Medulla oblongata (tissue), 1 donor: ENCODE data around the gene TRERF1.

Experiments used
- DNase-seq: peaks from one replicate; pipeline ENCODE4 v3.0.0-alpha.2; 2015; ENCODE audit errors: extremely low spot score

Gene TRERF1

DNA sequence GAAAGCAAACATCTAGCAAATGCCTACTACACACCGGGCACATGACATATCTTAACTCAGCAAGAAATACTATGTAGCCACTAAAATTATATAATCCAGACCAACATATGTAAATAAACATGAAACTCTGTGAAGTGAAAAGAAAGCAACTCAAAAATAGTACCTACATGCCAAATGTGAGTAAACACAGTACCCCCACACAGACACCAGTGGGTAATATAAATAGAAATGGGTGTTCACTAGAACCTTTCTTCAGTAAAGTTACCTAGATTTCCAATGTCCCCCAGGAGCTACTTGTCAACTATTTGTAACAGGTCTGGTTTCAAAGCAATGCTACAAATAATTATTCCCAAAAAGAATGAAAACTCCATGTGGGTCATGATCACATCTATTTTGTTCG is 25.5 kb downstream of the TRERF1 start:
- no peak for DNase-seq

DNA sequence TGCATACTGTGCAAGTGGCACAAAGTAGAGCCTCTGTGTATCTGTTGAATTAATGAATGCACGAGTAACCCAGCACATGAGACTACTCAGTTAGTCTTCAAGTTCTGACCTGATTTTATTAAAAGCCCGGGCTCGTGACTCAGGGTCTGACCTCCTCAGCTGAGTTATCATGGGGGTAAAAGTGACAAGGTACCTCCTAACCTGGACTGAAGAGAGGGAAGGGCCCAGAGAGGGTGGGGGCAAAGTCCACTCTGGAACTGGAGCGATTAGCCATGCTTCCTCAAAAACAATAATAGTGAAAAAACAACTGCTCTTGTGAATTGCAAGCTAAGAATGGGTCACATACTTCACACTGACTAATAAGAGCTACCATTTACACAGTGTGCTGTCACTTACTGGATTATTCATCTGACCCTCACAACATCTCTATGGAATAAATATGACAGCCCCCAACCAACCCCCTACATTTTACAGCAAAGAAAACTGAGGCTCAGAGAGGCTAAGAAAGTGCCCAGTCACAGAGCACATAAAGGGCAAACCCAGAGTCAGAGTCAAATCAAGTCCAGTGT is 26.7 kb downstream of the TRERF1 start:
- no peak for DNase-seq

DNA sequence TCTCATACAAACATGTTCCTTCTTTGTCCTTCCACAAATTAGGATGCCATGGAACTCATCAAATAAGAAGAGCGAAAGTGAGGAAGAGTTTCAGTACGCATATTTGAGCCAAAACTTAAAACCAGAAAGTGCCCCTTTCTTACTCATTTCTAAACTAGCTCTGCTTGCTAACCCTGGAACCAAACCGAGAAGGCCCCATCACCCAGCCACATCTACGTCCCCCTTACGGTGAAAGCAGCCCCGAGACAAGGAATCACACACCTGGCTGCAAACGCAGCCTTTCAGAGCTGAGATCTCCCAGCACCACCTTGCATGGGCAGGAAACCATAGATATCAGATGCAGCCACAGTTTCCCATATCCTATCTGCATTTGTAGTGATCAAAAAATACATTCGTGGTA is 28.5 kb downstream of the TRERF1 start:
- no peak for DNase-seq

DNA sequence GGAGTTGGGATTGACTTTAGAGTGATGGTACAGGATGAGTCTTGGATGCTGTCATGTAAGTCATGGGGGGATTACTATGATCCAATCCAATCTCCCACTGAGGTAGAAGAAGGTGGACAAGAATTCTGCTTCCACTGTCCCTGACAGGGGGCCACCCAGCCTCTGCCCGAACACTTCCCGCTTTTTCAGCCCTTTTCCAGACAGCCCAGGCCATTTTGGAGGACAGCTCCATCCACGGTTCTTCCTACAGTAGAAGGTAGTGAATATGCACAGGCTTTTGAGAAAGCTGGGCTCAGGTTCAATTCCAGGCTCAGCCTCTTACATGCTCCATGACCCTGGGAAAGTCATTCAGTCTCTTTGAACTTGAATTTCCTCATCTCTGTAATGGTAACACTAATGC is 31.0 kb downstream of the TRERF1 start:
- DNase-seq = no peak

DNA sequence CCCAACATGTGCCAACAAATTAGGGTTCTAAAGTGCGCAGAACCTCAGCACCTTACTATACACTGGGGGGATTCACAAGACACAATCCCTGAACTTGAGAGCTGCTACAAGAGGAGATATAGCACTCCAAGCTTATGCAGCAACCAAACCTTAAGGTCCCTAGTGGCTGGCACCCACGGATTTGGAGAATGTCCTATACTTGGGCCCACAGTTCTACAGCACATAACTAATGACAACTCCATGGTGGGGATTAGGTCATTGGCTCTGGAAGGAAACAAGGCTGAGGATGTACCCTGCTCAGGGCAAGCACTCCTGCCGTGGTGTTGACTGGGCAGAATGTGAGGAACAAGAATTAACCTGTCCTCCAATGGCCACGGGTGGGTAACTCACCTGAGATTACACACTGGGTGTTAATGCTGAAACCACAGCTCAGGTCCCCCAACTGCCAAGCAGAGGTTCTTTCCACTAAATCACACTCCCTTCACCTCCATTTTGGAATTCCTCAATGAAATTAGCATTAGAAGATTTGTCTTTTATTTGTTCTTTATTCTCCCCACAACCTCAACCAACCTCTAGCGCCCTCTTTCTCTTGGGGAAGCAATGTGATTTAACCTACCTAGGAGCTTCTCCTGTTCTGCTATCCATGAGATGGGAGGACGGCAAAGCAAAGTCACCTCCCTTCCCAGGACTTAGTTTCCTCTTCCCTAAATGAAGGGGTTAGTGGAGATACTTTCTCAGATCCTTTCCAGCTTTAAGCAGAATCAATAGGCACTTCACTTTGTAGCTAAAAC is 32.0 kb downstream of the TRERF1 start:
- DNase-seq = no peak

DNA sequence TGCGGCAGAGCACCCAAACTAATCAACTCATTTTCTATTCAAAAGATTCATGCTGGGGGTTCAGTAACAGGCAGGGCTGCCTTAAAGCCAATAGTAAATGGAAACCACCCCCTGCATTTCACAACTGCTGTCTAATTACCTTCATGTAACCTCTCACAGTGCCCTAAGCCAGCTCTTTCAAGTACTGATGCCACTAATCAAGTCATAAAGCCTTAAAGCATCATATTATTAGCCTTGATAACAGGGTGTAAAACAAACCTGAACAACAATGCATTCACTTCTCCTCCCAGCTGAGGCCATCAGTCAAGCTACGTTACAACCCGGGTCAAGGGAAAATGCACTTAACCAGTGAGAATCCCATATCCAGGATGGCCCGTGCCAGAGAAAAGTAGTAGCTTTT is 33.0 kb downstream of the TRERF1 start:
- DNase-seq = no peak

DNA sequence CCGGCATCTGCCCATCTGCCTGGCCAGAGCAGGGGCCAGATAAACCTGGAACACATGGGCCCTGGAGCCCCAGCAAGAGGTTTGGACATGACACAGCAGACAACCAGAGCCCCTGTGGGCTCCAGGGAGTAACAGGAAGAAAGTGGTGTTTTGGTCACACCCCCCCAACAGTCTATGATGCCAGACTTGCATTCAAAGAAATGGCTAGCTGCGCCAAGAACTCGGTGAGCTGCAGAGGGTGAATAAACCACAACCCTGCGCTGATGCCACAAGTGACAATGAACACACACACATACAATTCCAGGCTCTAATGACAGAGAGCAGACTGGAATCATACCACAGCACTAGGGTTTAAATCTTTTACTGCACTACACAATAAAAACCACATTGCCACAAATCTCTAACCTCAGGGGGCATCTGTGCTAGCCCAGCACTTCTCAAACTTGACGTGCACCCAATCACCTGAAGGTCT is 34.0 kb downstream of the TRERF1 start:
- no peak for DNase-seq

DNA sequence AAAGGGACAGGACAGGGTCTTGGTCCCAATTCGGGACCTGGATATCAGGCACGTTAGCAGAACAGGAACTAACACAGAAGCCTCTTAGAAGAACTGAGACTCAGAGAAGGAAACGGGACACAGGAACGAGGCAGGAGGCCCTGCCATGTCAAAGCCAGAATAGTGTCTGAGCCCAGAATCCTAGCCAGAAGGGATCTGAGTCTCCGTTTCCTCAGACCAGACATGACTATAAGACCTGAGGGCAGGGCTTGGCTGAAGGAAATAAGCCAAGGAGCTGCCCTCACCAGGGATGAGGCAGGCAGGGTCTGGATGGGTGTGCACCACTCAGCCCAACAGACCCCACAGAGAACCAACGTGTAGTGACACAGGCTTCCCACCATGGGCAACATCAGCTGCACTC is 40.3 kb downstream of the TRERF1 start:
- DNase-seq = peak; percentile 23

DNA sequence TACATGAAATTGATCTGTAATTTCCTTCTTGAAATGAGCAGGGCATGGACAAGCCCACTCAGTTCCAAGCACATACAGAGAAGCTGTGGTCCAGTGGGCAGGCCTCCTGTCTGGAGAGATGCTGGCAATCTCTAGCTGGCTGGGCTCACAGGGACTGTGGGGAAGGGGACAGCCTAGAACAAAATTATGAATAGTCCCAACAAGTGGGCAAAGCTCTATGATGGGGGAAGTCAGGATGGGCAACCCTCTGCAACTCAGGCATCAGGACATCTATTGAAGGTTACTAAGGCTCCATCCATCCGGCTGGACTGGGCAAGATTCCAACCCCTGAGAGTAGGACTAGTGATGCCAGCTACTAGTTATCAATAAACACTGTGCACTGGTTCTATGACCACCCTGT is 40.9 kb downstream of the TRERF1 start:
- no peak for DNase-seq

DNA sequence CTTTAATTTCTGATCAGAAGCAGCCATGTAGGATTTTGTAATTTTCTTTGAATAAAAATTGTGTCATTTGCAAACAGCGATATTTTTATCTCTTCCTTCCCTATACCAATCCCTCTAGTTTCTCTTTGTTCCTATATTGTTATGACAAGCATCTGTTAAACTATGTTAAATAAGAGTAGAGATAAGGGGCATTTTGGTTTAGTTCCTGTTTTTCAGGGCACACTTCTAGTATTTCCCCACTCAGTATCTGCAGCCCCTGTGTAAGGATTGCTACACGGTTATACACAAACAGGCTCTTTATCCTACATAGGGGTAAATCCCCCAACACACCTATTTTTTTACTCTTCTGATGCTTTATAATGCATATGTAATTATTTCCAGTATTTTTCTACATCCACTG is 42.1 kb downstream of the TRERF1 start:
- no peak for DNase-seq

DNA sequence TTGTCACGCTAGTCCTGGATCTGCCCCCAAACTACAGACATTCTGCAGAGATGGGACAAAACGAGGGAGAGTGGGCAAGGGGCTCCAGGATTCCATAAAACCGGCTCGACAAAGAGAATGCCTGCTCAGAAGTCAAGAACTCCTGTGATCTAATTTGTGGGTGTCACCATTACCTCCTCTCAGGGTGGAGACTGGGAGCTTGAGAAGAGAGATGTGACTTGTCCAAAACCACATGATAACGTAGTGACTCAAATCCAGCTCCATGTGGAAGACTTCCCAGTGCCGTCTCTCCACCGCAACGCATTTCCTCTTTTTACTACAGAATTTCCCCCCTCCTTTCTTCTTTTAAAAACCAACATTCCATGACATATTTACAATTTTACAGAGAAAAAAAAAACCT is 44.3 kb downstream of the TRERF1 start:
- no peak for DNase-seq

DNA sequence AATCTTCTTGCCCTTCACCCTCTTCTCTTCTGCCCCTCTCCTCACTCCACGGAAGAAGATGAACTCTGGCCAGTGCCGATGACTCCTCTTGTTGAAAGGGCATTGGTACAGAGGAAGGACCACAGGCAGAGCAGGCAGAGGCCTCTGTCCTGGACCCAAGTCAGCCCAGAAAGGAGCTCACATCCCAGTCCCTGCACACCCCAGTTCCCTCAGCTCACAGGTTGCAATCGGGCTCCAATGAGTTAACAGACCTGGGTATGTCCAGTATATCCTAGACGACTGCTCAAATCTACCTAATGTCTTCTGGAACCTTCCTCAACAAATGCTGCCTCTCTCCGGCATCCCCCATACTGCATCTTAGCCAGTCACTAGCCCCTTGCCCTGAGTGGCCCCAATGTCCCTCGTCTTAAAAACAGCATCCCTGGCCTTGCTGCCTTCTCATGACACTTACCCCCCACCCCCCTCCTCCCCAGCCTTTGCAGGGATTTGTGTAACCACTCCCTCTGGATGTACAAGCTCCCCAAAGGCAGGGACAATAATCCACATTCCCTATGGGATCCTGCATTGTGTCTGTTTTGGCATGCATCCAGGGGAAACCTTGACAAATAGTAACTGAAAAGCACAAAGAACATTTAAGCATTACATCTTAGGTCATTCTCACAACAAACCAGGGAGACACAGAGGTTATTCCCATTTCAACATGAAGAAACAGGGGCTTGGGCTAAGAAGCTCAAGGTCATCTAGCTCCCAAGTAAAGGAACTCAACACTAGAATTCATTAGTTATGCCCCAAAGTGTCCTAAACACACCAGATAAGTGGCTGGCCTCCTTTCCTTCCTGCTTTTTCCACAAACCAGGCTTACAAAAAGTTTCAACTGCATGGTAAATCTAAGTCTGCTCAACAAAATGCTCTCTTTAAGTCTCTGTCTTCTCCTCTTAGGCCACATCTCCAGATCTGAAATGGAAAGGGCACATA is 45.1 kb downstream of the TRERF1 start:
- no peak for DNase-seq

DNA sequence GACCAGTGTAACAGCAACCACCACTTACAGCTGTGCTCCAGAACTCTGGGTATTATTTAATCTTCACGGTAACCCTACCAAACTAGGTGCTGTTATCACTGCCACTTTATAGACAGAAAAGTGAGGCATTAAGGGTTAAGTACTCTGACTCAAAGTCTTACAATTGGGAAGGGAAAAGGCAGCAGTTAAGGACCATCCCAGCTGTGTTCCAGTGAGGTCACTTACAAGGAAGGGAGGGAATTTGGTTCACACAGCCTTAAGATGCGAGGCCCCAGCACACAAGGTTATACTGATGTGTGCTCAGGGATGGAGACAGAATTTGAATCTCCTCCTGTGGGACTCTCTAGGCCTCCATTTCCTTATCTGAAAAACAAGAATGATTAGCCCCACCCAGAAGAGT is 46.7 kb downstream of the TRERF1 start:
- no peak for DNase-seq

DNA sequence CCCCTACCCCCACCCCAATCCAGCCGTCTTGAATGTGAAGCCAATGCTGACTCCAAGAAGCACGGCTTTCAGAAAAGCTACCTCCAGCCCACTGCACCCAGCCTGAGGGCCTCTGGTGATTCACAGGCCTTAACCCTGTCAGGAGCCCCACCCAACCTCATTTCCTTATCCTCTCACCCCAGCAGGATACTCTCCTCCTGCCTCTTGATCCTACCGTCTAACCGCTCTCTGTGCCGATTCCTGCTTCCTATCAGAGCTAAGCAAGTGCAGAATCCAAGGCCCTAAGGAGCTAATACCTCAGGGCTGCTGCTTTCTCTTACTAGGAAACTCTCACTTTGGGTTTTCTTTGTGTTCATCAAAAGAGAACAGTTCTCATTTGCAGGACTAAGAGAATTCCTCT is 47.2 kb downstream of the TRERF1 start:
- DNase-seq = no peak

DNA sequence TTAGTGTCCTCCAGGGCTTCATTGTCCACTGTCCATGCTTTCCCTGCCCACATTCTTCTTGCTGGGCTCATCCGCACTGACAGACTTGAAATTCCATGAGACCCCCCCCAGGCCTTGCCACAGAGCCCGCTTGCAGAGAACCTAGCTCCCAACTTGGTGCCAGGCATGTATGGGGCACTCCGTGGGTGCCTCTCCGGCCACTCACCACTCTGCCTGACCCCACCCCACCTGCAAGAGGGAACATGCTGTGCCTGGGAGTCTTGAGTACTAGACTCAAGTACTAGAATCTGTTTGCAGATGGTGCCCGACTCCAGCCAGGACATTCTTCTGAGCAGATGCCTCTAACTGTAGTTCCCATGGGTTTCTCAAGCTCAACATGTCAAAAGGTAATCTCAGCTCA is 47.9 kb downstream of the TRERF1 start:
- no peak for DNase-seq

DNA sequence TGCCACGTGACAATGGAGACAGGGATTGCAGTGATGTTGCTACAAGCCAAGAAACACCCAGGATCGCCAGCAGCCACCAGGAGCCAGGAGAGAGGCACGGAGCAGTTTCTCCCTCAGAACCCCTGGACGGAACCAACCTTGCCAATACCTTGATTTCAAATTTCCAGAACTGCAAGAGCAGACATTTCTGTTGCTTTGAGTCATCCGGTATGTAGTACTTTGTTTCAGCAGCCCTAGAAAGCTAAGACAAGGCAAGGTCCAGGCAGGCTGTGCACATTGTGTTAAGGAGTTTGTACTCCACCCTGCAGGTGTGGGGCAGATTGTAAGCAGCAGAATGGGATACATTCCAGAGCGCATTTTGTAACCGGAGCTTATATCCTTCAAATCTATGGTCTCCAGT is 48.3 kb downstream of the TRERF1 start:
- DNase-seq = no peak

DNA sequence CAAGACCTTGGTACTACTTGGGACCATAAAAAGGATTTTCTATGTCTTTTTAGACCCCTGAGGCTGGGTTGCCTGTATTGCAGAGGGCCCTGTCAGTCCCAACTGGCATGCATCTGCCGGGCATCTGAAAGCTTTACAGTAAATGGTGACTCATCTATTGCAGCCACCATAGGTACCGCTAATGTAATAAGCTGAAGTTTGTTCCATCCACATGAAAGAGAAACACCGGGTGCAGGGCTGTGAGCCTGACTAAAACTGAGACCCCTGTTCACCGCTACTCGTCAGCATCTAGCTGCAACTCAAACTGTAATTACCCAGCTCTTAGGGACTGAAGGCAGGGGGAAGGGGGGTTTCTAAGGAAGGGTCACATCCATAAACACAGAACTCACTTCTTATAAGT is 49.5 kb downstream of the TRERF1 start:
- no peak for DNase-seq

DNA sequence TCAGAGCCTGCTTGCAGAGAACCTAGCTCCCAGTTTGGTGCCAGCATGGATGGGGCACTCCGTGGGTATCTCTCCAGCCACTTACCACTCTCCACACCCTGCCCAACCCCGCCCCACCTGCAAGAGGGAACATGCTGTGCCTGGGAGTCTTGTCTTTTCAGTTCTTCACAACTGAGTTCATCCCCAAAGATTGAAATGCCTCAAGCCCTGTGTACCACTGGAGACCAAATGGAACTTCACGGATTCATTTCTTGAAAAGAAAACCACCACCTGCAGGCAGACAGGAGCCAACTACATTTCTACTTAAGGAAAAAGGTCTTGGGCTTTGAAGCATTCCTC is 50.1 kb downstream of the TRERF1 start:
- DNase-seq = no peak

DNA sequence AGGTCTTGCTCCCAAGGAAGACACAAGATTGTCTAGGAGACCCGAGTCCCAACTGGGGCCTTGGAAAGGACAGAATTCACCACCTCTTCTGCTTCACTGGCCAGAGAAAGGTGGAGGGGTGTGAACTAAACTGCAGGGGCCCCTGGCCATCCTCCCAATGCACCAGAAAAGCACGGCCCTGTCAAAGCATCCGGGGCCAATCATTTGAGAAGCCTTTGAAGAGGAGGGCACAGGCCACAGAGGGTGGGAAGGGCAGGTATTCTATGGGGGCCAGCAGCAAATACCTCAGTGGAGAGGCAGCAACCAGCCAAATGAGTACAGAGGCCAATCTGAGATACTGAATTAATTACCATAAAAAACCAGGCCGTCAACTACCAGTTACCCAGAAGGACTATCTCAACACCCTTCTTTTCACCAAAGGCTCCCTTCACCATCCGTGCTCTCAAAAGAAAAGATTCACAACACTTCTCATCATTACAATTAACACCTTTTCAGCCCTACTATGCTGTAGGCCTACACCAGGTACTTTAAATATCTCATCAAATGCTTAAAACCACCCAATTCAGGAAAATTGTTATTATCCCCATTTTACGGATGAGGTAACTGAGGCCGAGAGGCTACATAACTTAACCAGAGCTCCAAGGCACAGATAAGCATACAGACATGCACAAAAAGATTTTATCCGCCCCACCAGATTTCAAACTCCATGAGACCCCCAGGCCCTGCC is 50.7 kb downstream of the TRERF1 start:
- no peak for DNase-seq

DNA sequence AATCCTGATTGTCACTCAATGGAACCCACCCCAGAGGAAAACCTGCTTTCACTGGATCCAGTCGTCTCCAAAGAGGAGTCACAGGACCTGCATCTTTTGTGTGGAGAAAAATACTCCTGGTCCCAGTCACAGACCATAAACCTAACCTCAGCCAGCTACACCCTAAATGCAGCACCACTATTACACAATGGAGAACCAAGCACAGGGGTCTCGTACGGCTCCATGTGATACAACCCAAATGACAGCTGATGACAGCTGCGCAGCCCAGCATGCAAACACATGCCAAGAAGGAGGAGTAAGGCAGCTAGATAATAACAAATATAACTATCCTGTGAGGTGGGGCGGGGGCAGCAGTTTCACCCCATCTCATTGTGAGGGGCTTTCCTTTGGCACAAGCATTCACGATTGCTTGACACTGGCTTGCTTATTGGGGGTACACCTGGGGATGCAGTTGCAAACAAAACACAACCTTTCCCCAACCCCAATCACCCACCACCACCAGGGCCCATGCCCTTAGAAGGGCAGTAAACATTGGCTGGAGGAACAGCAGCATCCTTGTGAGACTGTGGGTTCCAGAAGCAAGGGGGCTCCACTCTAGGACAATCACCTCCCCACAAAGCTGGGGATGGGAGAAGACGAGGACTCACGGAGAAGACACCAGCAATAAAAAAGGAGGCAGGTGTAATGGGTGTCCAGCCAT is 51.5 kb downstream of the TRERF1 start:
- DNase-seq = no peak

DNA sequence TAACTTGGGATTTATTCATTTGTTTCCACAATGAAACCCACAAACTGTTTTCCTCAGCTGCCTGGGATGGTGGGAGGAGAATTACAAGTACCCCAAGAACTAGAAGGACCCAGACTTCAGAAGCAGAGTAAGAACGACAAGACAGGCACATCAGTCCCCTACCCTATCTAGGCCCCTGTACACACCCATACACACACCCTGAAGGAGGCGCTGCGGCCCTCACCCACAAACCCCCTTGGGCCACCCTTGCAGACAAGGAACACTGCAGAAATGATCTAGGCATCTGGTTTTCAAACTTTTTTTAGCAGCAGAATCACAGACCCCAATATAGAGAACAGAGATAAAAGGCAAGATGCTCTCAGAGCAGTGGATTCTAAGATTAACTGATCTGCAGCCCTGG is 55.0 kb downstream of the TRERF1 start:
- no peak for DNase-seq
